HG03457 (cell line): ENCODE results near the gene RNF126.
"Not testable (repeated sequence)": the region's sequence is repeated elsewhere in the genome, so short reads cannot be mapped to it uniquely, and the experiment has no call there.

Experiments
- ATAC-seq: cut with Tn5 transposase; IDR thresholded peaks from one replicate; pipeline ENCODE4 v1.9.1; 2021; ENCODE audit warnings: moderate number of reproducible peaks; ENCODE audit not compliant: unreplicated experiment

The RNF126 gene

GRCh38 chr19:616062-616700, 46.8 kb downstream of the RNF126 start:
- no peak for ATAC-seq

DNA sequence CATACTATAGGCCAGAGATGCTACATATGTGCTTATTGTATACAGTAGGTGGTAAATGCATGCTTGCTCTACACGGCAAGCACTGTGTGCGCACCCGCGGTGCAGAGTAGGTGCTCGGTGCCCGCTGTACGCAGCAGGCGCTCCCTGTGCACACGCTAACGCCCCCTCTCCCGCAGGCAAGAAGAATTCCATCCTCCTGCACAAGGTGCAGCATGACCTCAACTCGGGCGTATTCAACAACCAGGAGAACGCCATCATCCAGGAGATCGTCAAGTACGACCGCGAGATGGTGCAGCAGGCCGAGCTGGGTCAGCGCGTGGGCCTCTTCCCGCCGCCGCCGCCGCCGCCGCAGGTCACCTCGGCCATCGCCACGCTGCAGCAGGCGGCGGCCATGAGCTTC, 47.4 kb downstream of the RNF126 start:
- no peak for ATAC-seq

DNA sequence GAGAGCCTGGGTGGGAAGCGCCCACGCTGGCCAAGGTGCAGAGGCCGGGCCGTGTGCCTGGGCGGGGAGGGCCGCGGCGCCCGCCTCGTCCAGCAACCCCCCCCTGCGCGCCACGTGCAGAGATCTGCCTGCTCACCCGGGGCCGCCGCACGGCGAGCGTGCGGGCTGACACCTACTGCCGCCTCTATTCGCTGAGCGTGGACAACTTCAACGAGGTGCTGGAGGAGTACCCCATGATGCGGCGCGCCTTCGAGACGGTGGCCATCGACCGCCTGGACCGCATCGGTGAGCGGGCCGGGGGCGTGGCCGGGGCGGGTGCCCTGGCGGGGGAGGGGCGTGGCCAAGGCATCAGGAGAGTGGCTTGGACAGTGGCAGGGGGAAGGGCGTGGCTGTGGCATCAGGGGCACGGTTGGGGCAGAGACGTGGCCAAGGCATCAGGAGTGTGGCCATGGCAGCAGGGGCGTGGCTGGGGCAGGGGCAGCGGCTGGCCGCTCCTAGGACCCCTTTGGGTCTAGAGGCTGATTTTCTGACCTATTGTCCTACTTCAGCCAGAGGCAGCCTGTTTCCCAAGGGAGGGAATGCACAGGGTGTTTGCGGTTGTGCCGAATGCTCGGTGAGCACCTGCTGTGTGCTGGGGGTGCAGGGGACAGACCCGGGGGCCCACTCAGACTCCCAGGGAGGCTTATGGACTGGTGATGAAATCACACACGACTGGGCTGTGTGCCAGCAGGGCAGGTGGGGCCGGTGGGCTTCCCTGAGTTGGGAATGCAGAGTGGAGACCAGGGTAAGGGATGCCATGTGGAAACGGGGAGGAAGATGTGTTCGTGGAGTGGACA, 49.1 kb downstream of the RNF126 start:
- no peak for ATAC-seq

- no peak for ATAC-seq
Observed at GRCh38 chr19:612941-613340, 50.1 kb downstream of the RNF126 start.

DNA sequence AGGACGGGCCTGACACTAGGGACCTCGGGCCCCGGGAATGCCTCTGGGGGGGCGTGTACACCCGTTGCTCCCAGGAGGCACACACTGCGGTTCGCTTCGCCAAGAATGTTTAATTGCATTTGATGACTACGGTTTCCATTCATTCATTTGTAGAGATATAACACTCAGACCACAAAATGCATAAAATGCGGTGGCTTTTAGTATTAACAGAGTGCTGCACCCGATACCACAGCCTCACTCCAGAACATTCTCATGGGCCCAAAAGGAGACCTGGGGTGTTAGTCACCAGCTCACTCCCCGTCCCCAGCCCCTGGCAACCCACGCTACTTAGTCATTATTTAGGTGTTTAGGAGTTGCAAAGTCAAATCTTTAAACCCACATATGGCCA, 51.5 kb downstream of the RNF126 start:
- no peak for ATAC-seq

DNA sequence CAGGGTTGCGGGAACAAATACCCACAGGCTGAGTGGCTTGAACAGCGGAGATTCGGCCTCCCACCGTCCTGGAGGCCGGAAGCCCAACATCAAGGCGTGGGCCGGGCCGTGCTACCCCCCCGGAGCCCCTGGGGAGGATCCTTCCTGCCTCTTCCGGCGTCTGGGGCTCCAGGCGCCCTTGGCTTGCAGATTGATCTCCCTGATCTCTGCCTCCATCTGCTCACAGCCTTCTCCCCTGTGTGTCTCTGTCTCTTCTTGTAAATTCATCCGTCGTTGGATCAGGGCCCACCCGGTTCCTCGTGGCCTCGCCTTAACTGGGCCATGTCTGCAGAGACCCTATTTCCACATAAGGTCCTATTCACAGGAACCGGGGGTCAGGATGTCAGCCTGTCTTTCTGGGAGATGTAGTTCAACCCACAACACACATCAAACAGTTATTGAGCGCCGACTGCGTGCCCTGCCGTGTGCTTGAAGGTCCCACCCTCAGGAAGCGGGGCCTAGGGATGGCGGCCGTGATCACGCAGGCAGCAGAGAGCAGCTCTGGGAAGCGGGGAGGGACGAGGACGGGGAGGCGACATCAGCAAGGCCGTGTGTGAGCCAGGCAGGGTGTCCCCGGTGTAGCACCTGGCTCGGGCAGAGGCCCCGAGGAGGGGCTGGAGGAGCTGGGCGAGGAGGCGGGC, 52.1 kb downstream of the RNF126 start:
- no peak for ATAC-seq

DNA sequence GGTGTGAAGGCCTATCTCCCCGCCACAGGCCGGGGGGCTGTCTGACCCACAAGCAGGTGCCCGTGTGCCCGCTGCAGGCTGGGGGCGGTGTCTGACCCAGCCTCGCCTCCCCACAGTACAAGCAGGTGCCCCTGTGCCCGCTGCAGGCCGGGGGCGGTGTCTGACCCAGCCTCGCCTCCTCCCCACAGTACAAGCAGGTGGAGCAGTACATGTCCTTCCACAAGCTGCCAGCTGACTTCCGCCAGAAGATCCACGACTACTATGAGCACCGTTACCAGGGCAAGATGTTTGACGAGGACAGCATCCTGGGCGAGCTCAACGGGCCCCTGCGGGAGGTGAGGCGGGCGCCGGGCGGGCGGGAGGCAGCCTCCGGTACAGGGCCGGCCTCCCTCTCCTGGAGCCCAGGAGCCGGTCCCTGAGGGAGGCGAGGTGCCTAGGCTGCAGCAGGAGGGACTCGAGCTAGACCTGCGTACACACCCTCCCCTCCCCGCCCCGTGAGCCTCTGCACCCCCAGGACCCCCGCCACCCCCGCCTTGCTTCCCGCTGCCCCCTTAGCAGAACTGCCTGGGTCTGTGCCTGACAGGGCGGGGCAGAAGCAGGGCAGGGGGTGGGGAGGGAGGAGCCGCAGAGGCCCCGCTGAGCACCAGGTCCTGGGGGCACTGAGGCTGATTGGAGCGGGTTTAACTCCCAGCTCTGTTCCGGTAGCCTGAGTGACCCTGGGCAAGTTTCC, 52.8 kb downstream of the RNF126 start:
- ATAC-seq: no peak

DNA sequence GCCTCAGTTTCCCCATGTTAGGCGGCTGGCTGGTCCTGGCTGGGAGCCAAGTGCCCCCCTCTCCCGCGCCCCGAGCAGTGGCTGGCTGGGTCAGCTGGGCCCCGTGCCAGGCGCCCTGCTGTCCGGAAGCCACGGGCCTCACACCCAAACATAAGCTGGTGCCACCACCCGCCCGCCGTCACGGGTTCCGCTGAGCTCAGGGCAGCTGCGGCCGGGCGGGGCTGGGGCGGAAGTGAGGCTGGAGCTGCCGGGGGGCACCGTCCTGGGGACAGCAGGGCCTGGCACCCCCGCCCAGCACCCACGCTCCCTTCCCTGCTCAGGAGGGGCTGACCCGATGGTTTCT, 54.0 kb downstream of the RNF126 start:
- ATAC-seq: no peak

GRCh38 chr19:608155-609003, 54.6 kb downstream of the RNF126 start:
- ATAC-seq: no peak

GRCh38 chr19:607301-608154, 55.5 kb downstream of the RNF126 start:
- ATAC-seq: no peak

GRCh38 chr19:605061-605971, 57.7 kb downstream of the RNF126 start:
- ATAC-seq: not testable (repeated sequence)

- no peak for ATAC-seq
Observed at GRCh38 chr19:604355-604754, 58.7 kb downstream of the RNF126 start.

DNA sequence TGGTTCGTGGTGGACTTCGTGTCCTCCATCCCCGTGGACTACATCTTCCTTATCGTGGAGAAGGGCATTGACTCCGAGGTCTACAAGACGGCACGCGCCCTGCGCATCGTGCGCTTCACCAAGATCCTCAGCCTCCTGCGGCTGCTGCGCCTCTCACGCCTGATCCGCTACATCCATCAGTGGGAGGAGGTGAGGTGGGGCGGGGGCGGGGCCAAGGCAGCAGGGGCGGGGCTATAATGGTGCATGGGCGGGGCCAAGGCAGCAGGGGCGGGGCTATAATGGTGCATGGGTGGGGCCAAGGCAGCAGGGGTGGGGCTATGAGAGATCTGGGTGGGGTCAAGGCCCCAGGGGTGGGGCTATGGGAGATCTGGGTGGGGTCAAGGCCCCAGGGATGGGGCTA, 59.2 kb downstream of the RNF126 start:
- not testable (repeated sequence) for ATAC-seq

DNA sequence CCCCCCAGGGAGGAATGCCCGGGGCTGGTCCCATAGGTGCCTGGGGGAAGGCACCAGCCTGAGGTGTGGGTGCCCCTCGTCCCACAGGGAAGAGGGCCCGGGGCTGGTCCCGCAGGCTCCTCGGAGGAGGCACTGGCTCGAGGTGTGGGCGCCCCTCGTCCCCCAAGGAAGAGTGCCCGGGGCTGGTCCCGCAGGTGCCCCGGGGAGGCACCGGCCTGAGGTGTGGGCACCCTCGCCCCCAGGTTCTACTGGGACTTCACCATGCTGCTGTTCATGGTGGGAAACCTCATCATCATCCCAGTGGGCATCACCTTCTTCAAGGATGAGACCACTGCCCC, 59.7 kb downstream of the RNF126 start:
- not testable (repeated sequence) for ATAC-seq

- ATAC-seq: no peak
Observed at GRCh38 chr19:602391-603301, 60.4 kb downstream of the RNF126 start.

GRCh38 chr19:601790-602189, 61.2 kb downstream of the RNF126 start:
- no peak for ATAC-seq

DNA sequence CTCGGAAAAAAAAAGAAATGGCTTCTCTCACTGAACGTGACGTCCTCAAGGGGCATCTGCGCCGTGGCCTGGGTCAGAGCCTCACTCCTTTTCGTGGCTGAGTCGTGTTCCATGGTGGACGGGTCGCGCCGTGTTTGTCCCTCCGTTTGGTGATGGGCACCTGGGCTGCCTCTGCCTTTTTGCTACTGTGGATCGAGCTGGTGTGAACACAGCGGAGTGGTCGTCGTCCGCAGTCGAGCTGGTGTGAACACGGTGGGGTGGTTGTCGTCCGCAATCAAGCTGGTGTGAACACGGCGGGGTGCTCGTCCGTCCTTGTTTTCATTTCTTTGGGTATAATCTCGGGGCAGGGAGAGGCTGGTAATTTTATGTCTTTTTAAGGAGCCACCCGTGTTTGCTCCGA, 61.7 kb downstream of the RNF126 start:
- ATAC-seq: no peak
